ENCODE results near the gene CHMP1A.
"Not testable (repeated sequence)": the region's sequence is repeated elsewhere in the genome, so short reads cannot be mapped to it uniquely, and the experiment has no call there.

Gene CHMP1A

DNA sequence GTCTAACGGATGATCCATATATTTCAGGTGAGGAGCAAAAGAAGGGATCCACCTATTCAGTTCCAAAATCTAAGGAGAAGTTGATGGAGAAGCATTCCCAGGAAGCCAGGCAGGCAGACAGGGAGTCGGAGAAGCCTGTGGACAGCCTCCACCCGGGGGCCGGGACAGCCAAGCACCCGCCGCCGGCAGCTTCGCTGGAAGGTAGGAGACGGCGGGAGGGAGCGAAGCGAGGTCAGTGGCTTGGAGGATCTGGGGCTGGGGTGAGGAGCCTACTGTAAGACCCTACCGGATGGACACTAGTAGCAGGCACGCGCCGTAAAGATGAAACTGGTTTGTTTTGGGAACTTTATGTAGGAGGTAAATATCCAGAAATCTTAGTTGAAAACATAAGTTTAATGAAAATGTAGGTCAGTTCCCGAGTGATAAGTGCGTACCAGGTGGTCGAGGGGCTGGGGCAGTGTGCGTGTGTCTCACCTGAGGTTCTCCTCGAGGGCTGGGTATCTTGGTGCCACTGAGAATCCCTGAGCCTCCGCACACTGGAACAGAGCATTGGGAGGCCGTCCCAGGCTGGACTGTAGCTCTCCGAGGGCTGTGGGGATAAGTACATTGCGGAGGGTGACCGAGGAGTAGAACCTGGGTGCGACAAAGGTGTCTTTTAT is 842 bp upstream of the CHMP1A start:
- no peak for DNase-seq (ENCODE audit: low read depth in 2 of 2)

DNA sequence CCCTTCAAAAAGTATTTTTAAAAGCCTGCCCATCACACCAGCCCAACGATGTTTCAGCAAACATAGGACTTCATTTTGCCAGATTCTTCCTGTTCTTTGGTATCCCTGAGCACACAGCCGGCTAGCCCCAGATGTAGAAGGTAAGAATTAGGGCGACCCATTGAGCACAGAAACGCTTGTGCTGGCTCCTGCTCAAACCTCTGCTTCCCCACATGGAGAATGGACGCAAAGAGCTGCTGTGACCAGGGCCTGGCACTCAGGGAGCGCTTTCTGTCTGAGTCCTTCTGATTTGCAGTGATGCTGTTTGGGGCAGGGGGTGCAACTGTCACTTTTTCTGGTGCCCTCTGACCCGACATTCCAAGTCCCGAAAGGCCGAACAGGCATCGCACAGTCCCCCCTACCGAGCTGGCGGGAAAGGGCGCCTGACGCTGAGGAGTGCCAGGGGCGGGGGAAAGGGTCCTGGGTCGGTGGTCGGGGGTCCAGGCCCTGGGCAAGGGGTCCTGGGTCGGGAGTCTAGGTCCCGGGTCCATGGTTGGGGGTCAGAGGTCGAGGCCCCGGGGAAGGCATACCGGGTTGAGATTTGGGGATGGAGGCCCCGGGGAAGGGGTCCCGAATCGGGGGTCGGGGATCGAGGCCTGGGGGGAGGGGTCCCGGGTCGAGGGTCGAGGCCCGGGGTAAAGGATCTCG is 930 bp downstream of the CHMP1A start:
- no peak for DNase-seq (ENCODE audit: low read depth in 2 of 2)

DNA sequence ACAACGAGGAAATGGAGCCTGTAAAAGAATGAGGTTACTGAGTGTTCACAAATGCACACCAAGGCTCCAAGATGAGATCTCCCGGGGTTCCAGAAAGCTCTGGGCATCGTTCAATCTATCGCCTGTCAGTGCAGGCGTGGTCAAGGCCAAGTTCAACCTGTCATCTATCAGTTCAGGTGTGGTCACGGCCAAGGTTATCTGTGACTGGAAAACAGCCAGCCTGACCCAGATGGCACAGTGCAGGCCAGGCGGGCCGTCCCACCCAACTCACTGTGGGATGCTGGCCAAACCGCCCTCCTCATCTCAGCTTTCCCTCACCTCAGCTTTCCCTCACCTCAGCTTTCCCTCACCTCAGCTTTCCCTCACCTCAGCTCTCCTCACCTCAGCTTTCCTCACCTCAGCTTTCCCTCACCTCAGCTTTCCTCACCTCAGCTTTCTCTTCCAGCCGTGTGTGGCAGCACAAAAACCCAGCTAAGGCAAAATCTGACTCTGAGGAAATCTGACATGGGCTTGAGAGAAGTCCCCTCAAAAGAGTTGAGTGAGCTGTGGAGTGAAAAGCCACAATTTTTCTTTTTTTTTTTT is 2.4 kb downstream of the CHMP1A start:
- DNase-seq (ENCODE audit: low read depth in 2 of 2), result no peak

DNA sequence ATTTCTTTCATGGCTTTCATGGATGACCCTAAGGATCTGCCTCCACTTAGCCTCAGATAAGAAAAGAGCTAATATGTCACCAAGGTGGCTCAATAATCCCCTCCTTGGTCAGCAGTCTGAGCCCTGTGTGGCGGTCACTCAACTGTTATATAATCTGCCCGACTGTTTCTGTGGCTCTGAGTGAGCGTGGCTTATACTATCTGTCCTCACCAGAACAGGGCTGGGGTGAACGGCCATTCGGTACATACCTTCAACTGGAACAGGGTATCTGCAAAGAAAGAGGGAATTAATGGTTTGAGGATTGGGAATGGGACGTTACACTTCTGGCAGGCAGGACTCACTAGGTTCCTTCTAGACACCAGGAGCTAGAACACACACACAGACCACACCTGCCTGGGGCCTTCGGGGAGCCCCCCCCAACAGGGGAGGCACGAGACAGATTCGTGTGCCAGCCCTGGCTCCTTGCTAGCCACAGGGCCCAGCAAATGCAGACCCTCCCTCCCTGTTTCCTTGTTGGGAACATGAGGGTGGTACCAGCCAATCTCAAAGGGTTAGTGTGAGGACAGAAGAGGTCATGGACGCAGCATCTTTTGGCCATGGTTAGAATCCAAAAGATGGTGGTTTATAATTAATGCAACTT is 3.7 kb downstream of the CHMP1A start:
- DNase-seq (ENCODE audit: low read depth in 2 of 2), result no peak

DNA sequence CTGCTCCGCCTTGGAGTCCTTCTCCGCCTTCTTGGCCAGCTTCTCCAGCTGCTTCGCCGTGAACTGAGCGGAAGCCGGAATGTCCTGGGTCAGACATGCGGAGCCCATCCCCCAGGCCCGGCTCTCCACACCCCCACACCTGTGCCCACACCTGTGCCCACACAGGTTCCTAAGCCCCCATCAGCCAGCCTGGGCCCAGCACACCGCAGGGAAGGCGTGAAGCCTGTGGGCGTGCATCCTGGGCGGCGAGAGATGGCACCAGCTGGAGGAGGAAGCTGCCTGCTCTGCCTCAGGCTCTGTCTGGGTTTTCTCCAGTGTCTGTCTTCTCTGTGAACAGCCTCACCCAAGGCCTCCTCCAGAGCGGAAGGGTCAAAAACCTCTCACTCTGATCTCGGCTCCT is 5.9 kb downstream of the CHMP1A start:
- no peak for DNase-seq (ENCODE audit: low read depth in 2 of 2)

DNA sequence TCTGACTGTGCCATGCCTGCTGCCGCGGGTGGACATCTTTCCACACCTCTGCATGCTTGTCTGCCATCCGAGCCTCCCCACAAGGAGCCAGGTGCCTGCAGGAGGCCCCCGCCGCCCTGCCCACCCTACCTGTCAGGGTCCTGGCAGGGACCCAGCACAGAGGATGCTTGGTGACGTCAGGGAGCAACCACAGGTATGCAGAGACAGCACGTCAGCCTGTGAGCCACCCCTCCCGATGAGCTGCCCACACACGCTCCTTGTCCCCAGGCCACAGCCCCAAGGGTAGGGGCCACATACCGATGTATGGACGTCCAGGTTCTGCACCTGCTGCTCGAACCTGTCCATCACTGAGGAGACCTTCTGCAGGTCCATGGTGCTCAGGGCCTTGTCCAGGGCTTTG is 10.6 kb downstream of the CHMP1A start:
- DNase-seq (ENCODE audit: low read depth in 2 of 2), result no peak

DNA sequence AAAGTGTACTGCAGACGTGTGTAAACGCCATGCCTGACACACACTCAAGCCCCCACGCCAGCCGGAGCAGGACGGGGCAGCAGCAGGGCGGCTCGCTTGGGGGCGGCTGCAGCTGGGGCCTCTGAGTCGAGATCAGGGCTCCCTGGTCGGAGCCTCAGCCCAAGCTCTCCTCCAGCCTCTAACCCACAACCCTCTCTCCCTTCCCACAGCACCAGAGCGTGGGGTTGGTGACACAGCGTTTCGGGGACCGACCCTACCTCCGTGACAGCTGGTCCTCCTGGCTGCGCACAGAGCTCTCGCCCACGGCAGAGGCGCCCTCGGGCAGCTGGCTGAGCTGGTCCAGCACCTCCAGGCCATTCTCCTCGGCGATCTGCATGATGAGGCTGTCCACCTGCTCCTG is 11.2 kb downstream of the CHMP1A start:
- no peak for DNase-seq (ENCODE audit: low read depth in 2 of 2)

DNA sequence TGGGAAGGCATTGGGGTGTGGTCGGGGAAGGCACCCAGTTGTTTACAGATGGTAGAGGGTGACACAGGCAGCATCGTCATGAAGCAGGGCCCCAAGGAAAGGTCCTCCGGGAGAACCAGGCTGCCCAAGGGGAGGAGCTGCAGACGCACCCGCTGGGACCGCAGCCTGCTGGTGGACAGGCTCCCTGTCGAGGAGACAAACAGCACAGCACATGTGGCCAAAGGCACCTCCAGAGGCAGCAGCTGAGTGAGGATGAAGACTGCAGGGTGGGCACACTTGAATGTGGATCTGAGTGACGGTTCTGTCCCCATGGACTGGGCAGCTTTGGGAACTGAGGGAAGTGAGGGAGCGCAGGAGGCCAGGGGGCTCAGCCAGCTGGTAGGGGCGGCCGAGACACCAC is 12.4 kb downstream of the CHMP1A start:
- no peak for DNase-seq (ENCODE audit: low read depth in 2 of 2)

DNA sequence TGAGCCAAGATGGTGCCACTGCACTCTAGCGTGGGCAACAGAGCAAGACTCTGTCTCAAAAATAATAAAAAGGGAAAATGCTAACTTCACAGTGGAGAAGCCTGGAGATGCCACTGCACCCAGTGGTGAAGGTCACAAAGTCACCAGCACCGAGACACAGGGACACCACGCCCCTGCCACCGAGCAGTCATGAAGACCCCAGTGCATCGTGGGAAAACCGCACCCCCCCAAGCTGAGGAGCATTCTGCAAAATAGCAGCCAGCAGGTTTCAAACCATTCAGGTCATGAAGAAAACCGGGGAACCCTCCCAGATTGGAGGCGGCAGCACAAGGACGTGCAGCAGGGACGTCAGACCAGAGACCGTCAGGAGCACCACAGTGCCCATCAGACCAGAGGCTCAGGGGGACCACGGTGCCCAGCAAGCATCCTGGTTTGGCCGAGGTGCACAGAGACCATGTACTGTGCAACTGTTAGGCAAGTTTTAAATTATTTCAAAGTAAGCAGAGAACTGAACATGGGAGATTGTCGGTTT is 13.7 kb downstream of the CHMP1A start:
- DNase-seq (ENCODE audit: low read depth in 2 of 2), result no peak

DNA sequence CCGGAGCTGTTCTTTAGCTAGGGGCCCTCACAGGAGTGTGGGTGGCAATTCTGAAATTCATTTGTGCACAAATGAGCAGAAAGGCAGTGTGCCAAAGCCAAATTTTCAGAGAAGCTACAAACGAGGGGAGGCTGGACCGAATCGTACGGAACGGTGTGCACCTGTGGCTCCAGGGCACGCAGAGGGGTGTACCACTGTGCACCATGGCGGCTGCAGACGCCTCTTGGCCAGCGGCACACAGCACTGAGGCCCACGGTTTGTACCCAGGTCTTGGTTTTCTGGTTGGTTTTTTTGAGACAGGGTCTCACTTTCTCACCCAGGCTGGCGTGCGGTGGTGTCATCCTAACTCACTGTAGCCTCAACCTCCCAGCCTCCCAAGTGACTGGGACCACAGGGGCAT is 14.9 kb downstream of the CHMP1A start:
- no peak for DNase-seq (ENCODE audit: low read depth in 2 of 2)

DNA sequence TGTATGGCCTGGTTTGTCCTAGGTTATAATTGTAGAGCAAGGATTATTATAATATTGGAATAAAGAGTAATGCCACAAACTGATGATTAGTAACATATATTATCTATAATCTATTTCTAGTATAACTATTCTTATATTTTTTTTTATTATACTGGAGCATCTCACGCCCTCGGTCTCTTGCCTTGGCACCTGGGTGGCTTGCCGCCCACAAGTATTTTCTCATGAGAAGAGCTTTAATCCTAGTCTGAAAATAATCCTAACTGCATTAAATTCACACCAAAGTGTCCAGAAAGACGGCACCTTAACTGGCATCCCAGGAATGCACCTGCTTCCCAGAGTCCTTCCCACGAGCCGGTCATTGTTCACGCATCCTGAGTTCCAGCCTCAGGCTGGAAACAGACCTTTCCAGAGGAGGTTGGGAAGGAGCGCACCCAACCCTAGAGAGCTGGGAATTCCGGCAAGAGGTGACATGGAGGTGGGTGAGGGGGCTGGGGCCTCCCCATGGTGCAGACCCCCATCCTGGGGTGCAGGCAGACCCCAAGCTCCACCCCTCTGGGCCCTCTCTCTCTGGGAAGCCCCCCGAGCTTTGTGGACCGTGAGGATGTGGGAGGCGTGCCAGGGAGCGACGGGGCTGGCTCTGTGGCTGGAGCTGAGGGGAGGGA is 15.9 kb downstream of the CHMP1A start:
- DNase-seq (ENCODE audit: low read depth in 2 of 2), result no peak

DNA sequence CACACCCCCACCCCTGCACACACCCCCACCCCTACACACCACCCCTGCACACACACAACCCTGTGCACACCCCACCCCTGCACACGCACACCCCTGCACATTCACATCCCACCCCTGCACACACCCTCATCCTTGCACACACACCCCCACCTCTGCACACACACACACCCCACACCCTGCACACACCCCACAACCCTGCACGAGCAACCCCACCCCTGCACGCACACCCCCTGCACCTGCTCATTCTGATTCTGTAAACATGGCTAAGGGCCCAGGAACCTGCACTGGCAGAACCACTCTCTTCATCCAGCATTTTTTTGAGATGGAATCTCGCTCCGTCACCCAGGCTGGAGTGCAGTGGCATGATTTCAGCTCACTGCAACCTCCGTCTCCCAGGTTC is 18.1 kb downstream of the CHMP1A start:
- no peak for DNase-seq (ENCODE audit: low read depth in 2 of 2)

DNA sequence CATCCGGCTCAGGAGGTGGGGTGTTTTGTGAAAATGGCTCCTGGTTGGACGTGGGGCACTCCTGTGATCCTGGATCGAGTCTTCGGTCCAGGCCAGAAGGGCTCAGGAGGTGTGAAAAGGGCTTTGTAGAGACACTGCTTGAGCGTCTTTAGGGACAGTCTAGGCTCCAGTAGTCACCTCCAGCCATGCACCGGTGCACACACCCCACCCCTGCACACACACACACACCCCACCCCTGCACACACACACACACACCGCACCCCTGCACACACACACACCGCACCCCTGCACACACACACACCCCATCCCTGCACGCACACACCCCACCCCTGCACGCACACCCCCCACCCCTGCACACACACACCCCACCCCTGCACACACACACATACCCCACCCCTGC is 19.1 kb downstream of the CHMP1A start:
- no peak for DNase-seq (ENCODE audit: low read depth in 2 of 2)

DNA sequence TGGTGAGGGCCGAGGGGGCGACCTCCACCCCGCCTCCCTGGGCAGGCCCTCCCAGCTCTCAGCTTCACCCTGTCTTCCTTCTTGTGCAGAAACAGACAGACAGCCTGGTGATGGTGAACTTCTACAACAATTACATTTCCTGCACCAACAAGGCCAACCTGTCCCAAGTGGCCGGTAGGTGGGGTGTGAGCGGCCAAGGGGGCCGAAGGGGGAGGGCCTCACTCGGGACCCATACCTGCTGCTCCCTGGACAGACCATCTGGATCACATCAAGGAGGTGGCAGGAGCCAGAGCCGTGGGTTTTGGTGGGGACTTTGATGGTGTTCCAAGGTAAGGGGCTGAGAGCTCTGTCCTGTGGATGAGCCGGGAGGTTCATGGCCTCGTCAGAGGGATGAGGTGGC is 20.1 kb downstream of the CHMP1A start:
- no peak for DNase-seq (ENCODE audit: low read depth in 2 of 2)

DNA sequence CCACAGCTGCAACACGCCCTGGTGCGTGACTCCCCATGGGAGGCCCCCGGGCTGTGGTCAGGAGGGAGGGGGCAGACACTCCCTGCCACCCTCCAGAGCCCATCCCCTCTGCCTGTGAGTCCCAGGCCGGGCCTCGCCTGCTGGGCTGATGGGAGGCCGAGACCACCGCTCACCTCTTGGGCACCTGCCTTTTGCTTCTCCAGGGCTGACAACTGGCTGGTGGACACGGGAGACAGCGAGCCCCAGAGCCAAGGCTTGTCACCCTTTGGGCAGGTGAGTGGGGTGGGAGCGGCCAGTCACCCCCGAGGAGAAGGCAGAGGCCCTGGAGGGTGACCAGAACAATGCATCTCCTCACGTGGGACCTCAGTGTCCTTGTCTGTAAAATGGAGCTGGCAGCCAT is 20.8 kb downstream of the CHMP1A start:
- no peak for DNase-seq (ENCODE audit: low read depth in 2 of 2)

DNA sequence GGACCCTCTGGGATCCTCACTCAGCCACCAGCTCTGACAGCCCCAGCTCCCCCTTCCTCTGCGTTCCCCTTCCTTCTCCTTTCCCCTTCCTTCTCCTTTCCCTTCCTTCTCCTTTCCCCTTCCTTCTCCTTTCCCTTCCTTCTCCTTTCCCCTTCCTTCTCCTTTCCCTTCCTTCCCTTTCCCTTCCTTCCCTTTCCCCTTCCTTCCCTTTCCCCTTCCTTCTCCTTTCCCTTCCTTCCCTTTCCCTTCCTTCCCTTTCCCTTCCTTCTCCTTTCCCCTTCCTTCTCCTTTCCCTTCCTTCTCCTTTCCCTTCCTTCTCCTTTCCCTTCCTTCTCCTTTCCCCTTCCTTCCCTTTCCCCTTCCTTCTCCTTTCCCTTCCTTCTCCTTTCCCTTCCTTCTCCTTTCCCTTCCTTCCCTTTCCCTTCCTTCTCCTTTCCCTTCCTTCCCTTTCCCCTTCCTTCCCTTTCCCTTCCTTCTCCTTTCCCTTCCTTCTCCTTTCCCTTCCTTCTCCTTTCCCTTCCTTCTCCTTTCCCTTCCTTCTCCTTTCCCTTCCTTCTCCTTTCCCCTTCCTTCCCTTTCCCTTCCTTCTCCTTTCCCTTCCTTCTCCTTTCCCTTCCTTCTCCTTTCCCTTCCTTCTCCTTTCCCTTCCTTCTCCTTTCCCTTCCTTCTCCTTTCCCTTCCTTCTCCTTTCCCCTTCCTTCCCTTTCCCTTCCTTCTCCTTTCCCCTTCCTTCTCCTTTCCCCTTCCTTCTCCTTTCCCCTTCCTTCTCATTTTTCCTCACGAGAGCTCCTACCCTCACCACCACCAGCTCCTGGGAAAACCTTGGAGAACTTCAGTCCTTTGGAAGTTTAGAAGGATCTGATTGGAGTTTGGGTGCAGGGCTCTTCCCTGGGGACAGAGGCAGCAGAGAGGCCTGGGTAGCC is 22.8 kb downstream of the CHMP1A start:
- DNase-seq (ENCODE audit: low read depth in 2 of 2), result not testable (repeated sequence)

DNA sequence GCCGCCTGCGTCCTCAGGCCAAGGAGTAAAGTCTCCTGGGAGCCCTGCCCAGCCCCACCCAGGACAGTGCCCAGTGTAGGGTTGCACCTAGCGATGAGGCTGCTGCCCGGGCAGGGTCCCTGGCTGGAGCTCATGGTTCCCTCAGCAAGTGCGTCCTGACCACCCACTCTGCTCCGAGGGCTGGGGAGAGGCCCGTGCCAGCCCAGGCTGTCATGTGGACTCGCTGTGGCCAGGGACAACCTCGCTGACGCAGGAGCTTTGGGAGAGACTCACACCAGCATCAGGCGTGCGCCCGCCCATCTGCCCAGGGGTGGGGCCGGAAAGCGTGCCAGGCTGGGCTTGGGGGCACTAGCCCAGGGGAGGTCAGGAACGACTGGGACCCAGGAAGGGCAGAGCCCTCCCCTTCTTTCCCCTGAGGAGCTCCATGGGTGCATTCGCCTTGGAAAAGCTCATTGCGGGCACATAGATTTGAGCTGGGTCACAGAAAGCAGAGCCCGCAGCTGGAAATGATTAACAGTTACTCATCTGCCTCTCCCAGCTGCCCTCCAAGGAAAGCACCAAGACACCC is 24.4 kb downstream of the CHMP1A start:
- no peak for DNase-seq (ENCODE audit: low read depth in 2 of 2)

DNA sequence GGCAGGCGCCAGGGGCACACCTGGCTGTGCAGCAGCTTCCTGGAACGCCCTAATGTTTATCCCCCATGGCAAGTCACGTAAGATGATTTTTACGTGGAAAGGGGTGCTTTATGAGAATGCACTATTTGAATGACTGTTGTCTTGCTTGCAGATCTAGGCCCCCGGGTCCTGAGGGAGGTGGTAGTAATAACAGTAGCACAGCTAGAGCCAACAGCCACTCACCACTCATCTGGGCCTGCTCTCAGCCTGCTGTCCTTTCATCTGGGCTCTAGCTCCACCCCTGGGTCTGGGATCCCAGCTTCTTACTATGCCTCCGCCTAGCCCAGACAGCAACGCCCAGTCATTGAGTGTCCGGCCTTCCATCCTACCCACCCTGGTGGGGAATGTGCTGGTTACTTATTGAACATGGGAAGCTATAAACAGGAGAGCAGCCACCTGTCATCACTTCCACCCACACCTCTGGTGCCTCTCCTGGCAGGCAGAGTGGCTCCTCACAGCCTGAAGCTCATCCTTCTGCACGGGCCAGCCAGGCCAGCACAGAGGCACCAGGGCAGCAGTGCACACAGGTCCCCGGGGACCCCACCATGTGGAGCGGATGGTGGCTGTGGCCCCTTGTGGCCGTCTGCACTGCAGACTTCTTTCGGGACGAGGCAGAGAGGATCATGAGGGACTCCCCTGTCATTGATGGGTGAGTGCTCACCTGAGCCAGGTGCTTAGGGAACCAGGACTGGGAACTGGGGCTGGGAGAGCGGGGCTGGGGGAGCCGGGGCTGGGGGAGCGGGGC is 27.5 kb downstream of the CHMP1A start:
- DNase-seq (ENCODE audit: low read depth in 2 of 2), result no peak

DNA sequence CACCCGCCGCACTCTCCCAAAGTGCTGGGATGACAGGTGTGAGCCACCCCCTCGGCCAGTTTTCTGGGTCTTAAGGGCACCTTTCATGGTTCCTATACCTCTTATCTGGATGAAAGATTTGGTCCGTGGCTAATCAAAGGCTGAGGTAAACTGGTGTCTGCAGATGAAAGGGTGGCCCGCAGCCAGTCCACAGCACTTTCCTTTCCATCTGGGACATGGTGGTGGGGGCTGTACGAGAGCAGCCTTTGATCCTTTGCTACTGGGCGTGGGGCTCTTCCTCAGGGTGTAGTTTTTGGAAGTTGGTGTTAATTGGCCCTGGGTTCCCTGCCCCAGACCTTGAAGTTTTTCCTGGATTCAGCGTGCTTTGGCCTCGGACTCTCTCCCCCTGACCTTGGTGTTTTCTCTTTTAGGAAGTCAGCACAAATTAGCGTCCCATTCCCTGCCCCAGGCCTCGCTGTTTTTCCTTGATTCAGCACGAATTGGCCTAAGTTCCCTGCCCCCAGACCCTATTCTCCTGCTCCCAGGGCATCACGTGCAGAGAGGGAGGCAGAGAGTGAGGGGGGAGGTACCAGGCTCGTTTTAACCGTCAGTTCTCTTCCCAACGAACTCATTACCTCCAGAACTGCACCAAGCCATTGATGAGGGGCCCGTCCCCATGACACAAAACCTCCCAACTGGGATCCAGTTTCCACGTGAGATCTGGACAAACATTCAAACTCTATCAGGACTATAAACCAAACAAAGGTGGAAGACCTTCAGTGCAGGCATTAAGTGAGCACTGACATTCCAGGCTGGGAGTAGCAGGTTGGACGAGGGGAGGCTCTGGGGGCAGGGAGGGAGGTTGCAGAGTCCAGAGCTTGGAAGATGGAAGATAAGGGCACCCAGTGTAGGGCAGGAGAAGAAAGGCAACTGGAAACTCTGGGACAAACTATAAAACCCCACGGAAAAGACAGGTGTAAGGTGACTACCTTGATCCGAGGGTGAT is 32.4 kb downstream of the CHMP1A start:
- DNase-seq (ENCODE audit: low read depth in 2 of 2), result no peak

Measured in stimulated activated CD4-positive, alpha-beta T cell treated with anti-CD3 and anti-CD28 coated beads, Interleukin-12 subunit alpha, Interleukin-12 subunit beta, amount 100 ng/mL, for 24 hours (primary cell).